ENCODE measurements around the gene USPL1.

DNA sequence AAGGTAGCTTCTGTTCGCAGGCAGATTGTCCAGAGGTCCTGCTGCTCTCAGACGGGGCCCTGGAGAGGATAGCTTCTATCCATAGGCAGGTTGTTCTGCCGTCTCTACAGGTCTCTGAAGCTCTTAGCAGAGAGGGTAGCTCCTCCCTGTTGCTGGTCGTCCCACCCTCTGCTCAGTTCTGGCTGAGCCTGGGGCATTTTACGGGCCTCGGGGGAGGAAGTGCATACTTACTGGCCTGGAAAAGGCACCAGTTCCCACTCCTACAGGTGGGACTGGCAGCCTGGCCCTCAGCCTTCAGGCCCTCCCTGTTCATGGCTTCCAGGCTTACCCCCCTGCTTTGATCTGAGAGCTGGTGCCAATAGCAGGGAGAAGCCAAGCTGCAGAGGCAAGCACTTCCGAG, 42.3 kb downstream of the USPL1 start:
- TF ChIP-seq EP300 (conservative IDR thresholded peaks at IDR 0.05; ENCODE audit: poor library complexity, severe bottlenecking) (no peak), POLR2AphosphoS5 (IDR thresholded peaks at IDR 0.05) (no peak), EZH2 (IDR thresholded peaks at IDR 0.05; ENCODE audit: borderline replicate concordance, insufficient read depth, low read length, poor library complexity, severe bottlenecking) (no peak), MXI1 (conservative IDR thresholded peaks at IDR 0.05; ENCODE audit: poor library complexity, severe bottlenecking) (no peak), SMC3 (conservative IDR thresholded peaks at IDR 0.05; ENCODE audit: poor library complexity) (no peak)
- TF ChIP-seq, protein P1, sequence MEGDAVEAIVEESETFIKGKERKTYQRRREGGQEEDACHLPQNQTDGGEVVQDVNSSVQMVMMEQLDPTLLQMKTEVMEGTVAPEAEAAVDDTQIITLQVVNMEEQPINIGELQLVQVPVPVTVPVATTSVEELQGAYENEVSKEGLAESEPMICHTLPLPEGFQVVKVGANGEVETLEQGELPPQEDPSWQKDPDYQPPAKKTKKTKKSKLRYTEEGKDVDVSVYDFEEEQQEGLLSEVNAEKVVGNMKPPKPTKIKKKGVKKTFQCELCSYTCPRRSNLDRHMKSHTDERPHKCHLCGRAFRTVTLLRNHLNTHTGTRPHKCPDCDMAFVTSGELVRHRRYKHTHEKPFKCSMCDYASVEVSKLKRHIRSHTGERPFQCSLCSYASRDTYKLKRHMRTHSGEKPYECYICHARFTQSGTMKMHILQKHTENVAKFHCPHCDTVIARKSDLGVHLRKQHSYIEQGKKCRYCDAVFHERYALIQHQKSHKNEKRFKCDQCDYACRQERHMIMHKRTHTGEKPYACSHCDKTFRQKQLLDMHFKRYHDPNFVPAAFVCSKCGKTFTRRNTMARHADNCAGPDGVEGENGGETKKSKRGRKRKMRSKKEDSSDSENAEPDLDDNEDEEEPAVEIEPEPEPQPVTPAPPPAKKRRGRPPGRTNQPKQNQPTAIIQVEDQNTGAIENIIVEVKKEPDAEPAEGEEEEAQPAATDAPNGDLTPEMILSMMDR (IDR thresholded peaks at IDR 0.05; ENCODE audit: poor library complexity, severe bottlenecking), result no peak

Data from neural cell (in vitro differentiated cells).